ENCODE measurements around the gene ARID1A. TPM values are rescaled to one million over a fixed set of nuclear protein-coding genes. Genes with fewer than 3 reads are reported as not detected.

The ARID1A gene
- total and polyA plus RNA-seq, 9 of the 15 experiments (the other 6 are each of a cell fraction or from before 2014, with no cell fraction given) = 8.3 to 88.3 (median 22.5) TPM

- no peak for TF ChIP-seq YY1 (IDR thresholded peaks at IDR 0.05; ENCODE audit: borderline replicate concordance in 1 of 3, control insufficient read depth in 1 of 3, extremely low read depth in 1 of 3, insufficient read depth in 3 of 3, insufficient read length in 1 of 3, insufficient replicate concordance in 2 of 3, low read depth in 1 of 3, low read length in 2 of 3)
Measured at GRCh38 chr1:26824731-26825130, 128.9 kb downstream of the ARID1A start (continued).

- 2% methylated on average over 40 of the region's 107 CpGs for WGBS (ENCODE audit: insufficient coverage, low coverage, missing lambda C conversion rate)
- peaks cover 29% of the 10 kb centered on the region; the same call in 2 of the 3 replicates for H3K36me3 ChIP-seq (ENCODE audit: control insufficient read depth, insufficient read depth, low read length)
- peaks cover 9% of the 10 kb centered on the region for H3K9me1 ChIP-seq (ENCODE audit: control insufficient read depth, insufficient read depth, low read length)
- H3K79me2 ChIP-seq (ENCODE audit: control insufficient read depth, insufficient read depth, low read length) = peaks cover 41% of the 10 kb centered on the region
- H3K9ac ChIP-seq (ENCODE audit: insufficient read depth in 1 of 2, low read depth in 2 of 2, low read length in 2 of 2) = peak within 1 kb of the TSS; percentile 63 to 93
- no peaks in the 10 kb centered on the region for H3K9me3 ChIP-seq (replicated peaks; ENCODE audit: control insufficient read depth, insufficient read depth, low read depth, low read length)
- H3K4me1 ChIP-seq (replicated peaks in 1 of 2; ENCODE audit: control insufficient read depth in 2 of 2, insufficient read depth in 2 of 2, low read length in 2 of 2) = peaks cover 41 to 42% of the 10 kb centered on the region in 2 experiments
- peak; percentile 90 for ATAC-seq
- POLR2A ChIA-PET = interaction anchor here (0.6 to 1.0 kb wide), 2 partner anchors 13 to 29 kb away, joined by 3 to 4 read pairs; no protein-coding TSS in a partner anchor
- in situ Hi-C loops (cut with MboI) (no loop called here), intact Hi-C loops (cut with micrococcal nuclease) (no loop called here)
- no peak for FAIRE-seq
- peak within 1 kb of the TSS; percentile 98 for H2AFZ ChIP-seq (ENCODE audit: low read depth, low read length)
- H3K27me3 ChIP-seq (ENCODE audit: control insufficient read depth in 2 of 2, insufficient read depth in 2 of 2, low read length in 2 of 2) = no peaks in the 10 kb centered on the region
- H3K27ac ChIP-seq (ENCODE audit: extremely low read depth, low read depth, low read length) = peak within 1 kb of the TSS; percentile 42; the same call in 2 of the 3 replicates
- H3K4me2 ChIP-seq (ENCODE audit: insufficient read depth, low read length) = peak within 1 kb of the TSS; percentile 85
- peak; percentile 84 to 98 (median 96) for DNase-seq (ENCODE audit: extremely low read depth in 1 of 4, low spot score in 3 of 4)
- peaks cover 12% of the 10 kb centered on the region; the same call in 1 of the 2 replicates for H4K20me1 ChIP-seq (replicated peaks; ENCODE audit: control insufficient read depth, insufficient read depth, low read length)
- no TSS peak for BruUV-seq (replicated peaks)
- peak within 1 kb of the TSS; percentile 58 for H3K4me3 ChIP-seq
- CTCF ChIA-PET (ENCODE audit: low intra/inter-chr PET ratio) = interaction anchor here (0.7 kb wide), 1 partner anchor 15 kb away, joined by 3 read pairs; no protein-coding TSS in a partner anchor
- TF ChIP-seq ILF3 (IDR thresholded peaks at IDR 0.05; ENCODE audit: borderline replicate concordance) = no peak
- no peak for TF ChIP-seq PYGO2 (tag; IDR thresholded peaks at IDR 0.05)
- no peak for TF ChIP-seq ESRRB (CRISPR knock-in tag; IDR thresholded peaks at IDR 0.05; ENCODE audit: borderline replicate concordance)
- TF ChIP-seq TBP (optimal IDR thresholded peaks at IDR 0.05; ENCODE audit: low read depth, low read length) = peak; percentile 24
- no peak for TF ChIP-seq FIP1L1 (IDR thresholded peaks at IDR 0.05; ENCODE audit: low read depth, low read length, poor library complexity, severe bottlenecking)
- TF ChIP-seq KDM2B (CRISPR knock-in tag; IDR thresholded peaks at IDR 0.05) = no peak
- no peak for TF ChIP-seq ZFPM2 (CRISPR knock-in tag; IDR thresholded peaks at IDR 0.05)
- TF ChIP-seq TBL1XR1 (IDR thresholded peaks at IDR 0.05; ENCODE audit: low read length in 2 of 2) = no peak
- no peak for TF ChIP-seq MBD2 (IDR thresholded peaks at IDR 0.05; ENCODE audit: borderline replicate concordance, low read depth)
- TF ChIP-seq PCBP2 (IDR thresholded peaks at IDR 0.05; ENCODE audit: low read depth, low read length, poor library complexity, severe bottlenecking) = no peak
- peak; percentile 84 for TF ChIP-seq CXXC5 (CRISPR knock-in tag; IDR thresholded peaks at IDR 0.05)
- no peak for TF ChIP-seq ID3 (CRISPR knock-in tag; IDR thresholded peaks at IDR 0.05)
- TF ChIP-seq ID3 (tag; IDR thresholded peaks at IDR 0.05) = peak; percentile 66; the same call in 1 of the 2 replicates
- peak; percentile 67; the same call in 1 of the 2 replicates for TF ChIP-seq ZNF197 (CRISPR knock-in tag; IDR thresholded peaks at IDR 0.05; ENCODE audit: low read depth)
- no peak for TF ChIP-seq MCM5 (IDR thresholded peaks at IDR 0.05; ENCODE audit: low read depth)
- TF ChIP-seq ZNF324 (CRISPR knock-in tag; IDR thresholded peaks at IDR 0.05) = no peak
- TF ChIP-seq TCF7 (IDR thresholded peaks at IDR 0.05; ENCODE audit: borderline replicate concordance) = no peak
- TF ChIP-seq MYNN (IDR thresholded peaks at IDR 0.05) = no peak
- no peak for TF ChIP-seq MYNN (CRISPR knock-in tag; IDR thresholded peaks at IDR 0.05)
- no peak for TF ChIP-seq ZNF217 (CRISPR knock-in tag; IDR thresholded peaks at IDR 0.05)
- TF ChIP-seq POLR2AphosphoS2 (IDR thresholded peaks at IDR 0.05; ENCODE audit: low read length) = no peak
Measured at GRCh38 chr1:26826261-26827105, 130.7 kb downstream of the ARID1A start, which contains the start of gene ZDHHC18. Gene ZDHHC18 (plus strand): TSS chr1:26826688. CDS start chr1:26826805, 117 bp downstream.

Data from K562 (cell line).